DMS79 treated with DMSO at 0.1 percent for 48 hours (cell line): Measurements from ENCODE around the gene RABL2A.
"Not testable (repeated sequence)": the region's sequence is repeated elsewhere in the genome, so short reads cannot be mapped to it uniquely, and the experiment has no call there.

ENCODE experiments used
- DNase-seq: peaks from one replicate; lab custom pipeline; 2025; lab: John Stamatoyannopoulos, UW

Gene RABL2A

DNA sequence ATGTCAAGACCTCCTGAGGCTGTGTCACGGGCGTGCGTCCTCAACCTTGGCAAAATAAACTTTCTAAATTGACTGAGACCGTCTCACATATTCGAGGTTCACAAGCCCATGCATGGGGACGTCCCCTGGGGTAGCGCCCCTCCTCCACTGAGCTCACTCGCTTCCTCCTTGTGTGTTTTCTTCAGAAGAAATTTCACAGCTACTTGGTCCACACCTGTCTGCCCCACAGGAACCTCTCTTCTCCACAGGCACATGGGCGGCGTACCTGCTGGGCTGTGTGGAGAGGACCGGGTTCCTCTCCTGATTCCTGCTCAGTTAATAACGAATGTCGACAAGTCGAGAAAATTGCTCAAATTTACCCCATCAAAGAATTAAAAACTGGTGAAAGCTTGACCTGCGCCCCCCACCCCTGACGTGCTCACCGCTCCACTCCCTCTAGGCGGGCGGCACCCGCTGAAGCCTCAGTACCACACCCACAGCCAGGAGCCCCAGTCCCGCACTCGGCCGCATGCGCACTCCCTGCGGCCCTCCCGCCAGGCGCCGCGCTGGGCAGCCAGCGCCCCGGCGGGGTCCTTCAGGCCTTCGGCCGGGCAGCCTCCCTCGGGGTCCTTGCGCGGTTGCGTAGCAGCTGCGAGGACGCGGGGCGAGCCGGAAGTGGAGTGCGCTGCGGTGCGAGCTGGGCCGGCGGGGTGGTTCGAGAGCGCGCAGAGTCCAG is at the start of gene RABL2A:
Gene RABL2A (plus strand): TSS at position 651 of the 715 bp plus-strand sequence. CDS start 1,341 bp downstream, outside the sequence.
- DNase-seq, result not testable (repeated sequence)

GRCh38 chr2:113578508-113578907 is 48.6 kb upstream of the RABL2A start:
- DNase-seq, result not testable (repeated sequence)

GRCh38 chr2:113582473-113582872 is 44.6 kb upstream of the RABL2A start:
- DNase-seq, result not testable (repeated sequence)

GRCh38 chr2:113583521-113584225 is 43.4 kb upstream of the RABL2A start:
- not testable (repeated sequence) for DNase-seq

- DNase-seq, result not testable (repeated sequence)
Observed at GRCh38 chr2:113584311-113585092, 42.6 kb upstream of the RABL2A start.

- DNase-seq, result not testable (repeated sequence)
Observed at GRCh38 chr2:113587201-113587600, 39.9 kb upstream of the RABL2A start.

DNA sequence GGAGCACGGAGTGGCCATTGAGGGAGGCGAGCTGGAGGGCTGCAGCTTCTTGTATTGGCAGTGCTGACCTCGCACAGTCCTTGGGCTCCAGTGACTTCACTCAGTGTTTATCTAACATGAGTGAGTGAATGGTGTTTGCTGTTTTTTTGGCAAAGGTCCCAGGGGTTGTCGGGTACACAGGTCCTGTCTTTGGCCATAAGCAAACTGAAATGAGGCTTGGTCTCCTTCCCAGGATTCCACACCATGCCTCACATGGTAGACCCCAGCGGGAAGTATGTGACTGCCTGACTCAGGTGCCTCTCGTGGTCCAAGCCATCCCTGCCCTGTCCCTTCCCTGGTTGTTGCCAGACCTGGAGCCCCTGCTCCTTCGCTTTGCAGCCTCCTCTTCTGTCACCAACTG is 37.5 kb upstream of the RABL2A start:
- DNase-seq, result not testable (repeated sequence)

DNA sequence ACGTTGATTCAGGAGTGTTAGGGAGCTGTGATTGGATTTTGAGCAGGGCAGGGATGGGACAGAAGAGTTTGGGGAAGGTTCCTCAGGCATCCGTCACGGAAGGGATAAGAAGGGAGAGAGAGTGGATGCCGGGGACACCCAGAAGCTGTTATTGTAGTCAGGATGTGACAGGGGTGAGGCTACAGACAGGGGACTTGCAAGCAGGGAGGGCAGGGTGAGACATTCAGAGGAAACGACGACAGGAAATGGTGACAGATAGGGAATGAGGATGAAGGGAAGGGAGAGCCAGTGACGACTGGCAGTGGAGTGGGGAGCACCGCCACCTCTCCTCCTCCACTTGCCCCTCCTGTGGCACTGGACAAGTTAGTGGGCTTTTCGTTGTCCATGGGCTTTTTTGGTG is 35.1 kb upstream of the RABL2A start:
- not testable (repeated sequence) for DNase-seq

- not testable (repeated sequence) for DNase-seq
Observed at GRCh38 chr2:113593280-113593679, 33.8 kb upstream of the RABL2A start.

GRCh38 chr2:113595725-113596124 is 31.3 kb upstream of the RABL2A start:
- not testable (repeated sequence) for DNase-seq

- not testable (repeated sequence) for DNase-seq
Observed at GRCh38 chr2:113597164-113597563, 29.9 kb upstream of the RABL2A start.

- DNase-seq, result not testable (repeated sequence)
Observed at GRCh38 chr2:113597572-113597971, 29.5 kb upstream of the RABL2A start.

DNA sequence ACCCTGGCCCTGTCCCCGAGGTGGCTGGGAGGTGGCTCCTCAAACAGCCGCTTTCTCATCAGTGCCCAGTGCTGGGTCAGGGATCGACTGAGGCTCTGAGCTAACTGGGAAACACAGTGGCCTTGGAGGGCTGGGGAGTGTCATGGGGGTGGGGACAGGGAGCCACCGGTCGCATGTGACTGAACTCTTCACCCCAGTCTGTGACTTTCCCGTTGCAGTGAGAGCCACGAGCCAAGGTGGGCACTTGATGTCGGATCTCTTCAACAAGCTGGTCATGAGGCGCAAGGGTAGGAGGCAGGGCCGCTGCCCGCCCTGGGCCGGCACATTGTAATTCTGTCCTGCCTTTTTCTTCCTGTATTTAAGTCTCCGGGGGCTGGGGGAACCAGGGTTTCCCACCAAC is 28.9 kb upstream of the RABL2A start:
- DNase-seq, result not testable (repeated sequence)

DNA sequence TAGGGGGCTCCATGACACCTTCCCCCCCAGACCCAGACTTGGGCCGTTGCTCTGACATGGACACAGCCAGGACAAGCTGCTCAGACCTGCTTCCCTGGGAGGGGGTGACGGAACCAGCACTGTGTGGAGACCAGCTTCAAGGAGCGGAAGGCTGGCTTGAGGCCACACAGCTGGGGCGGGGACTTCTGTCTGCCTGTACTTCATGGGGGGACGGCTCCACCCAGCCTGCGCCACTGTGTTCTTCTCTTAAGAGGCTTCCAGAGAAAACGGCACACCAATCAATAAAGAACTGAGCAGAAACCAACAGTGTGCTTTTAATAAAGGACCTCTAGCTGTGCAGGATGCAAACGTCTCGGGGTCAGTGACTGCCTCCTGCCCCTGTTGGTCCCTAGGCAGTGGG is 28.3 kb upstream of the RABL2A start:
- not testable (repeated sequence) for DNase-seq

DNA sequence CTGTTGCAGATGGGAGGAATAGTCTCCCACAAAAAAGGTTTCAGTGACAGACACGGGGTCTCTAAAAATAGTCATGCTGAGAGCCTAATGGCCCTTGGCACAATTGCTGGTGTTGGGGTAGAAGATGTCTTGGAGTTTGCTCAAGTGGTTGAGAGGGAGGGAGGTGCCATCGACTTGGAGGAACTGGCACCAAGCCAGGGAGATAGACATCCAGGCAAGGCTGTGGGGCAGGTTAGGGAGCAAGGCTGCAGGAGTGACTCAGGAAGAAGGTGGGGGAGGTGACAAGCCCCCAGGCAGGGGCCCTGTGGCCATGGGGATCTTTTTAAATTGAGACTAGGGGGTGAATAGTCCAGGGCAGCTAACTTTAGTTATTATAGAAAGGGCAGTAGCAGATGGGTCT is 27.9 kb upstream of the RABL2A start:
- DNase-seq, result not testable (repeated sequence)

GRCh38 chr2:113602040-113602769 is 24.9 kb upstream of the RABL2A start:
- DNase-seq, result not testable (repeated sequence)

- no peak for DNase-seq
Observed at GRCh38 chr2:113602869-113603466, 24.1 kb upstream of the RABL2A start.

DNA sequence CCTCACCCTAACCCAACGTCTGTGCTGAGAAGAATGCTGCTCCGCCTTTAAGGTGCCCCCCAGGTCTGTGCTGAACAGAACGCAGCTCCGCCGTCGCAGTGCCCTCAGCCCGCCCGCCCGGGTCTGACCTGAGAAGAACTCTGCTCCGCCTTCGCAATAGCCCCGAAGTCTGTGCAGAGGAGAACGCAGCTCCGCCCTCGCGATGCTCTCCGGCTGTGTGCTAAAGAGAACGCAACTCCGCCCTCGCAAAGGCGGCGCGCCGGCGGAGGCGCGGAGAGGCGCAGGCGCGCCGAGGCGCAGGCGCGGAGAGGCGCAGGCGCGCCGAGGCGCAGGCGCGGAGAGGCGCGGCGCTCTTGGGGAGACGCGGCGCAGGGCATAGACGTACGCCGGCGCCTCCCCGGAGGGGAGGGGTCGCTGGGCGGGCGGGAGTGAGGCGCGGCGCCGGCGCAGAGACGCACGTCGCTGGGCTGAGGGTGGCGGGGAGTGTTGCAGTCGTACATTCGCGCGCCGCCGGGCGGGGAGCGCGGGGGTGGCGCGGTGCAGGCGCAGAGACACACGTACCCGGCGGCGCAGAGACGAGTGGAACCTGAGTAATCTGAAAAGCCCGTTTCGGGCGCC is 23.5 kb upstream of the RABL2A start:
- not testable (repeated sequence) for DNase-seq

DNA sequence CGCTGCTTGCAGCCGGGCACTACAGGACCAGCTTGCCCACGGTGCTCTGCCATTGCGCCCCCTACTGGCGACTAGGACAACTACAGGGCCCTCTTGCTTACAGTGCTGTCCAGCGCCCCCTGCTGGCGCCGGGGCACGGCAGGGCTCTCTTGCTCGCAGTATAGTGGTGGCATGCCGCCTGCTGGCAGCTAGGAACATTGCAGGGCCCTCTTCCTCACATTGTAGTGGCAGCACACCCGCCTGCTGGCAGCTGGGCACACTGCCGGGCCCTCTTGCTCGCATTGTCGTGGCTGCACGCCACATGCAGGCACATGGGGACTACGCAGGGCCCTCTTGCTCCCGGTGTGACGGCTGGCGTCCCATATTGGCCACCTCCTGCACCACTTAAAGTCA is 23.0 kb upstream of the RABL2A start:
- DNase-seq, result not testable (repeated sequence)

- DNase-seq, result not testable (repeated sequence)
Observed at GRCh38 chr2:113604661-113605060, 22.4 kb upstream of the RABL2A start.

DNA sequence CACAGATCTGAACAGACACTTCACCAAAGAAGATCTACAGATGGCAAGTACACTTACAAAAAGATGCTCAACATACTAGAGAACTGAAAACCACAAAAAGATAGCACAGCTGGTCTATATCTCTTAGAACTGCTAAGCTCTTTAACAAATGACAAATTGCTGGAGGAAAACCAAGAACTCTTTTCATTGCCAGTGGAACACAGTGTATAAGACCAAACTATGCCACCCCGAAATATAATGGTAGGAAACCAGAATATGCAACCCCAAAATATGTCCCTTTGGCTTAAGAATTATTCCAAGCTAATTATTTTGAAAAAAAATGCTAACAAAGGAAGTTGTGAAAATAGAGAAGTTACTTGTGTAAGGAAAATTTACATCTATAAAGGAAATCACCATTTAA is 21.0 kb upstream of the RABL2A start:
- DNase-seq, result not testable (repeated sequence)
